Psoas muscle (tissue), 8 donors: ENCODE results near the gene GLMP. TPM values are rescaled to one million over a fixed set of nuclear protein-coding genes. Genes with fewer than 3 reads are reported as not detected.
"Not testable (repeated sequence)": the region's sequence is repeated elsewhere in the genome, so short reads cannot be mapped to it uniquely, and the experiment has no call there.

Source experiments
- ATAC-seq, 4 donors: fragments of 200-7000 bp; cut with Tn5 transposase; one replicate each; pipeline ENCODE4 v1.9.1; 2020; ENCODE audit warnings: moderate library complexity in 3 of 4, mild to moderate bottlenecking in 2 of 4
- DNase-seq, 2 donors: peaks; one replicate each; pipeline ENCODE4 v3.0.0-alpha.2; 2020
- H3K27ac ChIP-seq: fragments of 200-600 bp; one replicate; pipeline ENCODE4 v1.8.0; 2022
- H3K27me3 ChIP-seq, 3 donors: fragments of 200-600 bp in 1 of 3; one replicate each; pipeline versions ENCODE4 v1.6.1 to v1.8.0; 2013 to 2022; ENCODE audit warnings: low read length in 2 of 3, mild to moderate bottlenecking in 2 of 3, moderate library complexity in 1 of 3; ENCODE audit not compliant: insufficient read depth in 3 of 3
- H3K36me3 ChIP-seq, 2 donors: fragments of 200-600 bp in 1 of 2; one replicate each; pipeline versions ENCODE4 v1.6.1 to v1.8.0; 2013 to 2022; ENCODE audit warnings: low read depth in 1 of 2, mild to moderate bottlenecking in 1 of 2, moderate library complexity in 1 of 2; ENCODE audit not compliant: insufficient read depth in 1 of 2
- H3K4me1 ChIP-seq: fragments of 200-600 bp; one replicate; pipeline ENCODE4 v1.8.0; 2022
- H3K4me3 ChIP-seq: fragments of 200-600 bp; one replicate; pipeline ENCODE4 v1.8.0; 2022; ENCODE audit warnings: mild to moderate bottlenecking
- H3K9me3 ChIP-seq: fragments of 200-600 bp; one replicate; pipeline ENCODE4 v1.8.0; 2022
- CTCF ChIP-seq: fragments of 200-600 bp; IDR thresholded peaks from one replicate; pipeline ENCODE4 v1.8.0; 2022; ENCODE audit warnings: antibody characterized with exemption
- WGBS, 3 donors: extraction: QIAGEN DNeasy Blood & Tissue Kit; methylation state at CpG; one replicate each; pipeline versions ENCODE4 v1.1.6 to v1.1.7; 2013; 5-methylcytosine and 5-hydroxymethylcytosine counted together
- intact Hi-C, 2 donors: fragments of 100-400 bp; cut with DNase I; formaldehyde crosslinking; loops; one replicate each; pipeline versions ENCODE4 v1.11.0 to v1.14.2; 2022
- polyA plus RNA-seq, 3 donors: library from polyadenylated mRNA; stranded (reverse); fragments of 200-250 nt; gene quantifications; one replicate each; pipeline ENCODE4 v1.2.3, GENCODE V29; 2013
- total RNA-seq, 4 donors: library from RNA; stranded (reverse); fragmentation: NEBNext Ultra II Directional in 2 of 4; extraction: Animal tissue kit (Norgen Biotek cat#: 25700) in 2 of 4; gene quantifications; one replicate each; pipeline versions ENCODE4 v1.2.1 to v1.2.4, GENCODE V29; 2021 to 2023
- donor health status: healthy with polysubstance abuse.
- donor health status: DM: no; HTN: no; CAD: no; lungs with moderate emphysema.
- donor health status: Bipolar disorder and iron deficiency.
- donor health status: healthy.
- donor health status: DM: yes; HTN: yes; CAD: no.
- donor health status: DM: no; HTN: no; CAD: no.
- donor health status: DM: no; HTN: no; CAD: no.
- donor health status: DM: yes; HTN: yes; CAD: no.

The GLMP gene
- total and polyA plus RNA-seq, 7 donors: 5.1 to 9.6 (median 7.4) TPM

- DNase-seq: peak in 1 of 2 donors; percentile 19
Measured at GRCh38 chr1:156337888-156338179, 42.4 kb upstream of the GLMP start.

GRCh38 chr1:156337052-156337887, 41.8 kb upstream of the GLMP start:
- no peaks in the 10 kb centered on the region for H3K27me3 ChIP-seq
- DNase-seq (no peak), ATAC-seq (peak in 1 of 4 donors; percentile 0)
- peaks cover 2 to 43% of the 10 kb centered on the region in 2 donors for H3K36me3 ChIP-seq
- no peak for TF ChIP-seq CTCF
- H3K27ac ChIP-seq: peak overlapping the region; percentile 92
- 33 to 34% (median 33%) methylated on average over 34 of the region's 34 CpGs for WGBS, 3 donors
- no peaks in the 10 kb centered on the region for H3K9me3 ChIP-seq
- H3K4me3 ChIP-seq: peak overlapping the region; percentile 97
- intact Hi-C loops: no loop called here
- peaks cover 19% of the 10 kb centered on the region for H3K4me1 ChIP-seq

More at GRCh38 chr1:156337888-156338179, 42.4 kb upstream of the GLMP start:
- no peaks in the 10 kb centered on the region for H3K27me3 ChIP-seq
- 0 to 1% (median 0%) methylated on average over 13 to 14 of the region's 14 CpGs for WGBS, 3 donors
- peaks cover 19% of the 10 kb centered on the region for H3K4me1 ChIP-seq
- peak overlapping the region; percentile 97 for H3K4me3 ChIP-seq
- peaks cover 2 to 37% of the 10 kb centered on the region in 2 donors for H3K36me3 ChIP-seq
- peak overlapping the region; percentile 92 for H3K27ac ChIP-seq
- H3K9me3 ChIP-seq: no peaks in the 10 kb centered on the region
- peak; percentile 39 to 53 (median 40) for ATAC-seq
- no peak for TF ChIP-seq CTCF
- intact Hi-C loops: no loop called here

- H3K4me3 ChIP-seq: peak overlapping the region; percentile 97
- no peak for TF ChIP-seq CTCF
Measured at GRCh38 chr1:156336242-156336641, 40.8 kb upstream of the GLMP start.

GRCh38 chr1:156323179-156323578, 27.7 kb upstream of the GLMP start:
- H3K4me1 ChIP-seq, DNase-seq, H3K4me3 ChIP-seq, intact Hi-C loops, H3K27ac ChIP-seq, H3K9me3 ChIP-seq, ATAC-seq, H3K27me3 ChIP-seq: not testable (repeated sequence)
- 95 to 96% (median 95%) methylated on average over 9 of the region's 9 CpGs for WGBS, 3 donors
- H3K36me3 ChIP-seq: peaks cover 30 to 88% of the 10 kb centered on the region in 2 donors

More at GRCh38 chr1:156336242-156336641, 40.8 kb upstream of the GLMP start:
- 81 to 88% (median 82%) methylated on average over 4 of the region's 4 CpGs for WGBS, 3 donors
- Histone ChIP-seq H3K4me1 (peaks cover 19% of the 10 kb centered on the region), H3K36me3 (peaks cover 2 to 53% of the 10 kb centered on the region in 2 donors), H3K27ac (no peak overlapping the region), H3K9me3 (no peaks in the 10 kb centered on the region), H3K27me3 (no peaks in the 10 kb centered on the region)
- intact Hi-C loops: no loop called here
- ATAC-seq (no peak), DNase-seq (no peak)

- WGBS, 3 donors: 83 to 91% (median 87%) methylated on average over 3 of the region's 3 CpGs
- Histone ChIP-seq H3K27me3 (no peaks in the 10 kb centered on the region), H3K9me3 (no peaks in the 10 kb centered on the region), H3K36me3 (peaks cover 46 to 100% of the 10 kb centered on the region in 2 donors), H3K4me1 (no peaks in the 10 kb centered on the region), H3K4me3 (no peak overlapping the region), H3K27ac (no peak overlapping the region)
- no peak for ATAC-seq
- no peak for DNase-seq
- intact Hi-C loops: no loop called here
- no peak for TF ChIP-seq CTCF
Measured at GRCh38 chr1:156320560-156320959, 25.1 kb upstream of the GLMP start.
